A549 (cell line): Measurements from ENCODE around the gene INHBA. TPM values are rescaled to one million over a fixed set of nuclear protein-coding genes. Genes with fewer than 3 reads are reported as not detected.

Source experiments
- ATAC-seq, 2 experiments: fragments of 200-7000 bp in 1 of 2; fragments of >200 bp in 1 of 2; cut with Nextera tagmentation in 1 of 2; cut with Tn5 transposase in 1 of 2; 3 replicates each; pipeline versions ENCODE4 v1.8.0 to v1.9.1; 2018 to 2020; ENCODE audit warnings: mild to moderate bottlenecking in 1 of 2, moderate library complexity in 1 of 2
- CTCF ChIA-PET: fragments of 300-600 bp; sonication (Branson Sonifier 250); formaldehyde crosslinking; extraction: SDS; loops from one replicate; lab custom pipeline; 2021; ENCODE audit warnings: antibody characterized with exemption, inconsistent platforms; lab: Yijun Ruan, JAX
- POLR2A ChIA-PET: fragments of 350-600 bp; formaldehyde crosslinking; extraction: SDS; loops from one replicate; lab custom pipeline; 2021; ENCODE audit warnings: antibody characterized with exemption, inconsistent platforms; lab: Yijun Ruan, JAX
- DNase-seq, 2 experiments: peaks; one replicate each; pipeline versions ENCODE4 v3.0.0 to v3.0.0-alpha.2; 2011 to 2016; ENCODE audit warnings: low read depth in 1 of 2, low spot score in 1 of 2
- FAIRE-seq: peaks from 2 replicates; lab custom pipeline; 2011; peaks lifted over from hg19 to GRCh38; lab: Jason Lieb, UNC
- H3K27ac ChIP-seq, 2 experiments: fragments of >200 bp; sonication (Bioruptor Twin); formaldehyde crosslinking; 3 replicates each; pipeline ENCODE4 v1.5.1; 2016 to 2017
- H3K4me1 ChIP-seq: fragments of >200 bp; sonication (Bioruptor Twin); formaldehyde crosslinking; 3 replicates; pipeline ENCODE4 v1.6.1; 2016
- H3K4me2 ChIP-seq: fragments of >200 bp; sonication (Bioruptor Twin); formaldehyde crosslinking; 3 replicates; pipeline ENCODE4 v1.6.1; 2016
- H3K4me3 ChIP-seq: fragments of >200 bp; sonication (Bioruptor Twin); formaldehyde crosslinking; 3 replicates; pipeline ENCODE4 v1.5.1; 2016
- H3K9me3 ChIP-seq: fragments of >200 bp; sonication (Bioruptor Twin); formaldehyde crosslinking; 3 replicates; pipeline ENCODE4 v1.6.1; 2016
- BHLHE40 ChIP-seq: IDR thresholded peaks from 2 replicates; pipeline ENCODE4 v1.6.1; 2012; ENCODE audit warnings: low read depth, low read length, inconsistent platforms
- CBX8 ChIP-seq: fragments of 200-600 bp; sonication (generic); IDR thresholded peaks from 2 replicates; pipeline ENCODE4 v1.6.1; 2016
- EHF ChIP-seq: fragments of 250-450 bp; sonication (Bioruptor Pico); IDR thresholded peaks from 2 replicates; pipeline ENCODE4 v1.5.0; 2020; ENCODE audit warnings: mild to moderate bottlenecking
- HEYL ChIP-seq: fragments of 250-450 bp; sonication (Bioruptor Pico); IDR thresholded peaks from 2 replicates; pipeline ENCODE4 v1.8.0; 2021; ENCODE audit warnings: mild to moderate bottlenecking, moderate library complexity
- HOXB13 ChIP-seq: fragments of 250-450 bp; sonication (Bioruptor Pico); IDR thresholded peaks from 2 replicates; pipeline ENCODE4 v1.5.0; 2020; ENCODE audit warnings: low read depth, mild to moderate bottlenecking, moderate library complexity
- JUNB ChIP-seq: fragments of >200 bp; sonication (Bioruptor Twin); formaldehyde crosslinking; IDR thresholded peaks from 2 replicates; pipeline ENCODE4 v1.6.1; 2016
- KDM1A ChIP-seq: fragments of 200-600 bp; sonication (generic); IDR thresholded peaks from 2 replicates; pipeline ENCODE4 v1.6.1; 2016; ENCODE audit warnings: low read depth, mild to moderate bottlenecking
- KDM5A ChIP-seq: fragments of 200-600 bp; sonication (generic); IDR thresholded peaks from 2 replicates; pipeline ENCODE4 v1.6.1; 2016; ENCODE audit warnings: antibody characterized with exemption, mild to moderate bottlenecking
- MAZ ChIP-seq: fragments of 150-350 bp; IDR thresholded peaks from 2 replicates; pipeline ENCODE4 v1.6.1; 2014; ENCODE audit warnings: antibody characterized with exemption, low read depth, low read length, borderline replicate concordance
- NFE2L2 ChIP-seq: fragments of 150-350 bp; conservative IDR thresholded peaks from 2 replicates; pipeline ENCODE4 v1.6.1; 2014; ENCODE audit warnings: low read length
- NPAS2 ChIP-seq: fragments of 250-450 bp; sonication (Bioruptor Pico); IDR thresholded peaks from 2 replicates; pipeline ENCODE4 v1.8.0; 2022; ENCODE audit warnings: mild to moderate bottlenecking, moderate library complexity, borderline replicate concordance
- POLR2A ChIP-seq: IDR thresholded peaks from 2 replicates; pipeline ENCODE4 v1.6.1; 2012; ENCODE audit warnings: mild to moderate bottlenecking, low read length
- POLR2AphosphoS2 ChIP-seq: conservative IDR thresholded peaks from 2 replicates; pipeline ENCODE4 v1.6.1; 2012; ENCODE audit warnings: low read length, improper control_type of control experiment, inconsistent platforms
- RFX5 ChIP-seq: fragments of 450-650 bp; IDR thresholded peaks from 2 replicates; pipeline ENCODE4 v1.7.1; 2014; ENCODE audit warnings: antibody characterized with exemption, mild to moderate bottlenecking, moderate library complexity
- RNF2 ChIP-seq: fragments of 200-600 bp; sonication (generic); IDR thresholded peaks from 2 replicates; pipeline ENCODE4 v1.6.1; 2016; ENCODE audit warnings: low read depth, mild to moderate bottlenecking, antibody characterized with exemption, moderate library complexity, borderline replicate concordance
- USF2 ChIP-seq: fragments of 450-650 bp; IDR thresholded peaks from 2 replicates; pipeline ENCODE4 v1.6.1; 2014; ENCODE audit warnings: antibody characterized with exemption
- ZNF302 ChIP-seq: fragments of 250-450 bp; sonication (Bioruptor Pico); IDR thresholded peaks from 2 replicates; pipeline ENCODE4 v1.9.0; 2021; ENCODE audit warnings: inconsistent platforms, mild to moderate bottlenecking, moderate library complexity
- ZSCAN20 ChIP-seq: fragments of 250-450 bp; sonication (Bioruptor Pico); IDR thresholded peaks from 2 replicates; pipeline ENCODE4 v1.8.0; 2022; ENCODE audit warnings: mild to moderate bottlenecking, moderate library complexity
- WGBS: methylation state at CpG from one replicate; pipeline ENCODE4 v1.1.6; 2017; ENCODE audit errors: missing lambda C conversion rate; 5-methylcytosine and 5-hydroxymethylcytosine counted together
- polyA plus RNA-seq, 4 experiments: library from polyadenylated mRNA; depleted of rRNA in 3 of 4; stranded (reverse); fragments of >200 nt; fragmentation: RNase III in 1 of 4; extraction: RNeasy Plus Mini Kit Qiagen cat#74134 plus additional on column Dnase treatment in 1 of 4; gene quantifications; 2 replicates in 3 of 4; 3 replicates in 1 of 4; pipeline ENCODE4 v1.2.3, GENCODE V29; 2011 to 2017
- TF ChIP-seq, protein P1 (sequence below): IDR thresholded peaks from 2 replicates; pipeline ENCODE4 v1.6.1; 2012; ENCODE audit warnings: low read depth, borderline replicate concordance
- TF ChIP-seq, protein P2 (sequence below): fragments of 150-350 bp; IDR thresholded peaks from 2 replicates; pipeline ENCODE4 v1.6.1; 2014; ENCODE audit warnings: low read depth, mild to moderate bottlenecking, low read length
- TF ChIP-seq, protein P3 (sequence below): IDR thresholded peaks from 2 replicates; pipeline ENCODE4 v1.6.1; 2012

Gene INHBA
- polyA plus RNA-seq, 2 of the 4 experiments (the other 2 are of a cell fraction) = 0.13 to 0.23 TPM

GRCh38 chr7:41693150-41693997, 9.5 kb downstream of the INHBA start:
- ChIA-PET POLR2A (no interaction called here), CTCF (interaction anchor here (1.3 to 2.0 kb wide), 2 partner anchors 9 to 12 kb away, joined by 3 to 4 read pairs; partner anchors contain the start of gene INHBA)
- H3K9me3 ChIP-seq = no peaks in the 10 kb centered on the region
- no peak for ATAC-seq
- TF ChIP-seq KDM5A (no peak), CBX8 (no peak), ZNF302 (CRISPR knock-in tag) (no peak), RFX5 (no peak), MAZ (no peak), ZSCAN20 (no peak), KDM1A (no peak), JUNB (no peak), EHF (CRISPR knock-in tag) (no peak), RNF2 (no peak), NPAS2 (CRISPR knock-in tag) (no peak), POLR2A (no peak)
- TF ChIP-seq, protein P1, sequence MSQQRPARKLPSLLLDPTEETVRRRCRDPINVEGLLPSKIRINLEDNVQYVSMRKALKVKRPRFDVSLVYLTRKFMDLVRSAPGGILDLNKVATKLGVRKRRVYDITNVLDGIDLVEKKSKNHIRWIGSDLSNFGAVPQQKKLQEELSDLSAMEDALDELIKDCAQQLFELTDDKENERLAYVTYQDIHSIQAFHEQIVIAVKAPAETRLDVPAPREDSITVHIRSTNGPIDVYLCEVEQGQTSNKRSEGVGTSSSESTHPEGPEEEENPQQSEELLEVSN = no peak
- TF ChIP-seq, protein P2, sequence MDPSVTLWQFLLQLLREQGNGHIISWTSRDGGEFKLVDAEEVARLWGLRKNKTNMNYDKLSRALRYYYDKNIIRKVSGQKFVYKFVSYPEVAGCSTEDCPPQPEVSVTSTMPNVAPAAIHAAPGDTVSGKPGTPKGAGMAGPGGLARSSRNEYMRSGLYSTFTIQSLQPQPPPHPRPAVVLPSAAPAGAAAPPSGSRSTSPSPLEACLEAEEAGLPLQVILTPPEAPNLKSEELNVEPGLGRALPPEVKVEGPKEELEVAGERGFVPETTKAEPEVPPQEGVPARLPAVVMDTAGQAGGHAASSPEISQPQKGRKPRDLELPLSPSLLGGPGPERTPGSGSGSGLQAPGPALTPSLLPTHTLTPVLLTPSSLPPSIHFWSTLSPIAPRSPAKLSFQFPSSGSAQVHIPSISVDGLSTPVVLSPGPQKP = no peak
- 49% methylated on average over 10 of the region's 10 CpGs for whole genome bisulfite sequencing
- H3K27ac ChIP-seq = no peak overlapping the region
- DNase-seq = no peak
- no peak for FAIRE-seq
- H3K4me3 ChIP-seq = no peak overlapping the region
- no peaks in the 10 kb centered on the region for H3K4me1 ChIP-seq
- H3K4me2 ChIP-seq = no peak overlapping the region

GRCh38 chr7:41692251-41692650, 10.6 kb downstream of the INHBA start:
- DNase-seq (no peak), FAIRE-seq (no peak), ATAC-seq (no peak)
- H3K4me2 ChIP-seq = no peak overlapping the region
- H3K27ac ChIP-seq = no peak overlapping the region
- WGBS = 53% methylated on average over 7 of the region's 7 CpGs
- CTCF ChIA-PET = interaction anchor here (1.3 to 2.0 kb wide), 2 partner anchors 10 to 13 kb away, joined by 3 to 4 read pairs; partner anchors contain the start of gene INHBA
- TF ChIP-seq ZNF302 (CRISPR knock-in tag) = no peak
- TF ChIP-seq HEYL (CRISPR knock-in tag) = no peak
- TF ChIP-seq USF2 = no peak
- TF ChIP-seq HOXB13 = no peak
- POLR2A ChIA-PET = no interaction called here
- no peak overlapping the region for H3K4me3 ChIP-seq
- H3K9me3 ChIP-seq = no peaks in the 10 kb centered on the region
- H3K4me1 ChIP-seq = no peaks in the 10 kb centered on the region

- no peak for DNase-seq
- Histone ChIP-seq H3K9me3 (no peaks in the 10 kb centered on the region), H3K4me2 (no peak overlapping the region), H3K4me3 (no peak overlapping the region), H3K27ac (no peak overlapping the region), H3K4me1 (no peaks in the 10 kb centered on the region)
- FAIRE-seq = no peak
- WGBS = 5% methylated on average over 3 of the region's 3 CpGs
- TF ChIP-seq HOXB13 (no peak), JUNB (no peak), BHLHE40 (no peak), POLR2AphosphoS2 (no peak), NFE2L2 (no peak)
- TF ChIP-seq, protein P2 = no peak
- TF ChIP-seq, protein P3, sequence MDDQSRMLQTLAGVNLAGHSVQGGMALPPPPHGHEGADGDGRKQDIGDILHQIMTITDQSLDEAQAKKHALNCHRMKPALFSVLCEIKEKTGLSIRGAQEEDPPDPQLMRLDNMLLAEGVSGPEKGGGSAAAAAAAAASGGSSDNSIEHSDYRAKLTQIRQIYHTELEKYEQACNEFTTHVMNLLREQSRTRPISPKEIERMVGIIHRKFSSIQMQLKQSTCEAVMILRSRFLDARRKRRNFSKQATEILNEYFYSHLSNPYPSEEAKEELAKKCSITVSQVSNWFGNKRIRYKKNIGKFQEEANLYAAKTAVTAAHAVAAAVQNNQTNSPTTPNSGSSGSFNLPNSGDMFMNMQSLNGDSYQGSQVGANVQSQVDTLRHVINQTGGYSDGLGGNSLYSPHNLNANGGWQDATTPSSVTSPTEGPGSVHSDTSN = no peak
- no peak for ATAC-seq
- POLR2A ChIA-PET = no interaction called here
- CTCF ChIA-PET = interaction anchor here (1.3 kb wide), 1 partner anchor 13 kb away, joined by 3 read pairs; no protein-coding TSS in a partner anchor
Observed at GRCh38 chr7:41691286-41692190, 11.4 kb downstream of the INHBA start.
